ENCODE data around the gene PHF13. TPM values are rescaled to one million over a fixed set of nuclear protein-coding genes. Genes with fewer than 3 reads are reported as not detected.

The PHF13 gene
- polyA plus RNA-seq, 1 experiment, result 9.4 TPM

DNA sequence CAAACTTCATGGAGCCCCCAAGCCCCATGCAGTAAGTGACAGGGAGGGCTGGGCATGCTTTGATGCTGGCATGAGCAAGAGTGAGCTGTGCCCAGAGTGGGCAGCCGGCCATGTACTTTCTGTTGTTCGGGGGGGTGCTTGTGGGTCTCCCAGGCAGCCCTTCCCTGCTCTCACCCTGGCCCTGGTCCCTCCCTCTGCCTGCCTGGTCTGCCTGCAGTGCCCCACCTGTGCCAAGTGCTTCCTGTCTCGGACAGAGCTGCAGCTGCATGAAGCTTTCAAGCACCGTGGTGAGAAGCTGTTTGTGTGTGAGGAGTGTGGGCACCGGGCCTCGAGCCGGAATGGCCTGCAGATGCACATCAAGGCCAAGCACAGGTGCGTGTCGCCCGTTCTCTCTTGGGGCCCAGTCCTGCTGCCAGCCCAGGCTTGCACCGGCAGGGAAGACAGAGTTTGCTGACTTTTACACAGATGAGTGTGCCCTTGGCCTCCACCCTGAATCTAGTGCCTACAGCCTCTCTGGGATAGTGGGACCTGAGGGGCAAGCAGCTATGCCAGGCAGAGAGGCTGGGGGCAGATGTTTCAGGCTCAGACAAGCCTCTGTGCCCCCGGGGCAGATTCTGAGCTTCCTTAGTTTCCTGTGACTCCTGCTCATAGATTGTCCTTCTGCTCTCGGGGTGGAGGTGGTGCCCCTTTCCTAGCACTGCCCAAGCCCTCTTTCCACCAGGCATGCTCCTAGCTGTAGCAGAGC is 26.1 kb upstream of the PHF13 start:
- TF ChIP-seq, protein P1, sequence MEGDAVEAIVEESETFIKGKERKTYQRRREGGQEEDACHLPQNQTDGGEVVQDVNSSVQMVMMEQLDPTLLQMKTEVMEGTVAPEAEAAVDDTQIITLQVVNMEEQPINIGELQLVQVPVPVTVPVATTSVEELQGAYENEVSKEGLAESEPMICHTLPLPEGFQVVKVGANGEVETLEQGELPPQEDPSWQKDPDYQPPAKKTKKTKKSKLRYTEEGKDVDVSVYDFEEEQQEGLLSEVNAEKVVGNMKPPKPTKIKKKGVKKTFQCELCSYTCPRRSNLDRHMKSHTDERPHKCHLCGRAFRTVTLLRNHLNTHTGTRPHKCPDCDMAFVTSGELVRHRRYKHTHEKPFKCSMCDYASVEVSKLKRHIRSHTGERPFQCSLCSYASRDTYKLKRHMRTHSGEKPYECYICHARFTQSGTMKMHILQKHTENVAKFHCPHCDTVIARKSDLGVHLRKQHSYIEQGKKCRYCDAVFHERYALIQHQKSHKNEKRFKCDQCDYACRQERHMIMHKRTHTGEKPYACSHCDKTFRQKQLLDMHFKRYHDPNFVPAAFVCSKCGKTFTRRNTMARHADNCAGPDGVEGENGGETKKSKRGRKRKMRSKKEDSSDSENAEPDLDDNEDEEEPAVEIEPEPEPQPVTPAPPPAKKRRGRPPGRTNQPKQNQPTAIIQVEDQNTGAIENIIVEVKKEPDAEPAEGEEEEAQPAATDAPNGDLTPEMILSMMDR (IDR thresholded peaks at IDR 0.05; ENCODE audit: insufficient read depth, low read depth, low read length), result no peak
- POLR2A ChIA-PET, result no interaction called here
- no peak overlapping the region for H3K4me3 ChIP-seq (ENCODE audit: low read depth, low read length)
- no peaks in the 10 kb centered on the region for H3K27me3 ChIP-seq (ENCODE audit: control insufficient read depth, insufficient read depth, low read length)
- DNase-seq (ENCODE audit: low read depth), result no peak
- CTCF ChIA-PET, result interaction anchor here (1.0 kb wide), 1 partner anchor 59 kb away, joined by 5 read pairs; no protein-coding TSS in a partner anchor
- H3K36me3 ChIP-seq (ENCODE audit: control insufficient read depth, insufficient read depth, low read length), result peaks cover 22% of the 10 kb centered on the region

DNA sequence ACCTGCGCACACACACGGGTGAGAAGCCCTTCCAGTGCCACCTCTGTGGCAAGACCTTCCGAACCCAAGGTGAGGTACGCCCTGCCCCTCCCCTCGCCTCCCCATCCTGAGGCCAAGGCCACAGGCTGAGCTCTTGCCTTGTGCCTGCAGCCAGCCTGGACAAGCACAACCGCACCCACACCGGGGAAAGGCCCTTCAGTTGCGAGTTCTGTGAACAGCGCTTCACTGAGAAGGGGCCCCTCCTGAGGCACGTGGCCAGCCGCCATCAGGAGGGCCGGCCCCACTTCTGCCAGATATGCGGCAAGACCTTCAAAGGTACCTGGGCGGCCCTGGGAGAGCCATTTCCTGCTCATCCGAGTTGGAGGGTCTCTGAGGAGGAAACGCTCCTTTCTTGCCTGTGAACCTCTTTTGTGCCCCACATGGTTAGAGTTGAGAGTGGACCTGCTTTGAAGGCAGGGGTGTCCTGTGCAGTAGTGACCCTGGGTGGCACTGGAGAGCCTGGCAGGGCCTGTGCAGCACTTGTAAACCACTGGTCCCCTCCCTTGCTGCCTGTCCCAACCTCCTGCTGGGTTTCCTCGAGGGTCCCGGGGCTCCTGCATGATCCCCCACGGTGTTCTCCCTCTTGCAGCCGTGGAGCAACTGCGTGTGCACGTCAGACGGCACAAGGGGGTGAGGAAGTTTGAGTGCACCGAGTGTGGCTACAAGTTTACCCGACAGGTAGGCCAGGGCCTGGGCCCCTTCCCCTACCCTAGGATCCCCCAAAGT is 25.2 kb upstream of the PHF13 start:
- ChIA-PET POLR2A (no interaction called here), CTCF (interaction anchor here (1.0 to 1.6 kb wide), 2 partner anchors 8 to 58 kb away, joined by 5 read pairs; no protein-coding TSS in a partner anchor)
- TF ChIP-seq, protein P1 (IDR thresholded peaks at IDR 0.05; ENCODE audit: insufficient read depth, low read depth, low read length), result no peak
- Histone ChIP-seq H3K4me3 (ENCODE audit: low read depth, low read length) (no peak overlapping the region), H3K27me3 (ENCODE audit: control insufficient read depth, insufficient read depth, low read length) (no peaks in the 10 kb centered on the region), H3K36me3 (ENCODE audit: control insufficient read depth, insufficient read depth, low read length) (peaks cover 28% of the 10 kb centered on the region)
- DNase-seq (ENCODE audit: low read depth), result no peak

DNA sequence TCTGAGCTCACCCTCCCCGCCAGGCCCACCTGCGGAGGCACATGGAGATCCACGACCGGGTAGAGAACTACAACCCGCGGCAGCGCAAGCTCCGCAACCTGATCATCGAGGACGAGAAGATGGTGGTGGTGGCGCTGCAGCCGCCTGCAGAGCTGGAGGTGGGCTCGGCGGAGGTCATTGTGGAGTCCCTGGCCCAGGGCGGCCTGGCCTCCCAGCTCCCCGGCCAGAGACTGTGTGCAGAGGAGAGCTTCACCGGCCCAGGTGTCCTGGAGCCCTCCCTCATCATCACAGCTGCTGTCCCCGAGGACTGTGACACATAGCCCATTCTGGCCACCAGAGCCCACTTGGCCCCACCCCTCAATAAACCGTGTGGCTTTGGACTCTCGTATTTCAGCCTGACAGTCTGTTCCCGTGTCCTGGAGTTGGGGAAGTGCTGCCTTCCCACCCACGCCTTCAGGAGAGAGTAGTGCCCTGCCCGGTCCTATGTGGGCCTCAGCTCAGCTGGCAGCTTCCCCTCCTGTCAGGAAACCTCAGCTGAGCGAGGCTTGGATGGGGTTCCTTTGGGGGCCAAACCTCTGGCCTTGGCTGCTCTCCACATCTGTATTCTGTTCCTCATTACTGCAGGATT is 24.5 kb upstream of the PHF13 start:
- DNase-seq (ENCODE audit: low read depth), result no peak
- Histone ChIP-seq H3K36me3 (ENCODE audit: control insufficient read depth, insufficient read depth, low read length) (peaks cover 34% of the 10 kb centered on the region), H3K27me3 (ENCODE audit: control insufficient read depth, insufficient read depth, low read length) (no peaks in the 10 kb centered on the region), H3K4me3 (ENCODE audit: low read depth, low read length) (no peak overlapping the region)
- TF ChIP-seq, protein P1 (IDR thresholded peaks at IDR 0.05; ENCODE audit: insufficient read depth, low read depth, low read length), result no peak
- ChIA-PET POLR2A (no interaction called here), CTCF (interaction anchor here (0.8 to 1.6 kb wide), 2 partner anchors 8 to 9 kb away, joined by 3 to 5 read pairs; no protein-coding TSS in a partner anchor)

DNA sequence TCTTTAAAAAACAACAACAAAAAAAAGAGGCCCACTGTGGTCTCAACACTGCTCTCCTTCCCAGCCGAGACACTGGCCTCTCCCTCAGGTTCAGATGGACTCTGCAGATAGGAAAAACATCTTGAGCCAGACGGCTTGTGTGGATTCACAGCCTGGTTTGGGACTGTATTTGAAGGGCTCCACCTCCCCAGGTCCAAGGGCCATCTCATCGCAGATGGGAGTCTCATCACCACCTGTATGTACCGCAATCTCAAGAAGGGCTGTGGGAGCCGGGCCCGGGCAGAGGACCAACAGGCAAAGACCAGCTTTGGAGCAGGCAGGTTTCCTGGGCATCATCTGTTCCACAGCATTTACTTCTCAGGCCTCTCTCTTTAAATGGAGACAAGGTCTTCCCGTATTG is 23.5 kb upstream of the PHF13 start:
- H3K4me3 ChIP-seq (ENCODE audit: low read depth, low read length), result no peak overlapping the region
- ChIA-PET CTCF (interaction anchor here (1.6 kb wide), 1 partner anchor 10 kb away, joined by 5 read pairs; no protein-coding TSS in a partner anchor), POLR2A (no interaction called here)
- H3K36me3 ChIP-seq (ENCODE audit: control insufficient read depth, insufficient read depth, low read length), result peaks cover 38% of the 10 kb centered on the region
- no peak for DNase-seq (ENCODE audit: low read depth)
- no peaks in the 10 kb centered on the region for H3K27me3 ChIP-seq (ENCODE audit: control insufficient read depth, insufficient read depth, low read length)
- TF ChIP-seq, protein P1 (IDR thresholded peaks at IDR 0.05; ENCODE audit: insufficient read depth, low read depth, low read length), result no peak

DNA sequence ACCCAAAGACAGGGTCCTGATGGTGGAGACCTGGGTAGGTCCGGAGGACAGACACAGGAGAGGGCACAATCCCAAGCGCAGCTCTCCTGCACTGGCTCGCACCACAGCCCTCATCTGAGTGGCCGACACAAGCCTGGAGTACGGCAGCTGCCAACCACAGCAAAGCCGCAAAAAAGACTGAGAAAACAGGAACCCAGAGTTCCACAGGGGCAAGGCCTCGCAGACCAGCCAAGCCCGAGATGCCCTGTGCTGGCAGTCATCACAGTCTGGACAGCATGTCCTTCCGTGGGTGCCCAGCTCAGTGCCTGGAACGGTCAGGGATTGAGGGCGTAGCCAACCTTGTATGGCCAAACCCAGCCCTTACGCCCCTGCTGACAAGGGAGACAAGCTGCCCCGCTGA is 22.3 kb upstream of the PHF13 start:
- peaks cover 47% of the 10 kb centered on the region for H3K36me3 ChIP-seq (ENCODE audit: control insufficient read depth, insufficient read depth, low read length)
- CTCF ChIA-PET, result interaction anchor here (1.5 kb wide), 1 partner anchor 11 kb away, joined by 3 read pairs; the partner anchor contains the start of gene KLHL21

More for the DNA sequence above, 22.3 kb upstream of the PHF13 start:
- no peak for DNase-seq (ENCODE audit: low read depth)
- TF ChIP-seq, protein P1 (IDR thresholded peaks at IDR 0.05; ENCODE audit: insufficient read depth, low read depth, low read length), result no peak
- H3K27me3 ChIP-seq (ENCODE audit: control insufficient read depth, insufficient read depth, low read length), result no peaks in the 10 kb centered on the region
- POLR2A ChIA-PET, result no interaction called here
- H3K4me3 ChIP-seq (ENCODE audit: low read depth, low read length), result no peak overlapping the region
